K562 (cell line): ENCODE measurements around the gene CLCNKA. TPM values are rescaled to one million over a fixed set of nuclear protein-coding genes. Genes with fewer than 3 reads are reported as not detected.

Experiments used
- CREM ChIP-seq: IDR thresholded peaks from 2 replicates; pipeline ENCODE4 v1.6.1; 2014; ENCODE audit warnings: antibody characterized with exemption, low read depth
- GABPA ChIP-seq: fragments of 200-800 bp; sonication (Bioruptor generic); conservative IDR thresholded peaks from 2 replicates; pipeline ENCODE4 v1.6.1; 2016; ENCODE audit warnings: low read depth, missing genetic modification characterization, missing compliant biosample characterization
- SMARCE1 ChIP-seq: fragments of 450-650 bp; IDR thresholded peaks from 2 replicates; pipeline ENCODE4 v1.7.1; 2016; ENCODE audit warnings: mild to moderate bottlenecking
- THRAP3 ChIP-seq: fragments of 450-650 bp; IDR thresholded peaks from 2 replicates; pipeline ENCODE4 v1.6.1; 2016; ENCODE audit warnings: mild to moderate bottlenecking, inconsistent platforms, borderline replicate concordance
- ZNF140 ChIP-seq: fragments of 250-450 bp; sonication (Bioruptor Pico); IDR thresholded peaks from 2 replicates; pipeline ENCODE4 v1.8.0; 2021; ENCODE audit warnings: moderate library complexity, mild to moderate bottlenecking, inconsistent platforms
- ZNF592 ChIP-seq: fragments of 450-650 bp; IDR thresholded peaks from 2 replicates; pipeline ENCODE4 v1.6.1; 2017; ENCODE audit warnings: antibody characterized with exemption, mild to moderate bottlenecking
- ZNF764 ChIP-seq: fragments of 250-450 bp; sonication (Bioruptor Pico); IDR thresholded peaks from 2 replicates; pipeline ENCODE4 v1.4.0; 2020; ENCODE audit warnings: low read depth, mild to moderate bottlenecking, moderate library complexity
- polyA plus RNA-seq, 8 experiments: library from polyadenylated mRNA; depleted of rRNA in 4 of 8; stranded (reverse) in 5 of 8; unstranded in 3 of 8; fragments of >200 nt; fragmentation: Nextera tagmentation in 2 of 8; fragmentation: Illumina TruSeq in 1 of 8; extraction: Ambion mirVana in 2 of 8; extraction: Trizol in 1 of 8; gene quantifications; 2 replicates each; pipeline versions ENCODE4 v1.2.1 to v1.2.3, GENCODE V29; 2011 to 2014; ENCODE audit warnings: inconsistent platforms in 1 of 8, missing spikeins in 1 of 8
- total RNA-seq, 7 experiments: library from RNA; depleted of rRNA in 6 of 7; stranded (reverse); fragments of >200 nt in 6 of 7; fragmentation: Illumina TruSeq in 2 of 7; extraction: Trizol in 2 of 7; gene quantifications; 2 replicates each; pipeline versions ENCODE4 v1.2.1 to v1.2.3, GENCODE V29; 2011 to 2021; ENCODE audit warnings: low replicate concordance in 1 of 7
- TF ChIP-seq, protein P1 (sequence below), 2 experiments: fragments of 150-350 bp in 1 of 2; IDR thresholded peaks; 2 replicates each; pipeline ENCODE4 v1.6.1; 2012 to 2016; ENCODE audit warnings: low read depth in 2 of 2, low read length in 2 of 2, mild to moderate bottlenecking in 1 of 2, moderate library complexity in 1 of 2

The CLCNKA gene
- total and polyA plus RNA-seq, 9 of the 15 experiments (the other 6 are each of a cell fraction or from before 2014, with no cell fraction given): 0.03 to 0.37 (median 0.10) TPM; not detected in 3

- TF ChIP-seq ZNF592: peak; percentile 93
- TF ChIP-seq, protein P1, sequence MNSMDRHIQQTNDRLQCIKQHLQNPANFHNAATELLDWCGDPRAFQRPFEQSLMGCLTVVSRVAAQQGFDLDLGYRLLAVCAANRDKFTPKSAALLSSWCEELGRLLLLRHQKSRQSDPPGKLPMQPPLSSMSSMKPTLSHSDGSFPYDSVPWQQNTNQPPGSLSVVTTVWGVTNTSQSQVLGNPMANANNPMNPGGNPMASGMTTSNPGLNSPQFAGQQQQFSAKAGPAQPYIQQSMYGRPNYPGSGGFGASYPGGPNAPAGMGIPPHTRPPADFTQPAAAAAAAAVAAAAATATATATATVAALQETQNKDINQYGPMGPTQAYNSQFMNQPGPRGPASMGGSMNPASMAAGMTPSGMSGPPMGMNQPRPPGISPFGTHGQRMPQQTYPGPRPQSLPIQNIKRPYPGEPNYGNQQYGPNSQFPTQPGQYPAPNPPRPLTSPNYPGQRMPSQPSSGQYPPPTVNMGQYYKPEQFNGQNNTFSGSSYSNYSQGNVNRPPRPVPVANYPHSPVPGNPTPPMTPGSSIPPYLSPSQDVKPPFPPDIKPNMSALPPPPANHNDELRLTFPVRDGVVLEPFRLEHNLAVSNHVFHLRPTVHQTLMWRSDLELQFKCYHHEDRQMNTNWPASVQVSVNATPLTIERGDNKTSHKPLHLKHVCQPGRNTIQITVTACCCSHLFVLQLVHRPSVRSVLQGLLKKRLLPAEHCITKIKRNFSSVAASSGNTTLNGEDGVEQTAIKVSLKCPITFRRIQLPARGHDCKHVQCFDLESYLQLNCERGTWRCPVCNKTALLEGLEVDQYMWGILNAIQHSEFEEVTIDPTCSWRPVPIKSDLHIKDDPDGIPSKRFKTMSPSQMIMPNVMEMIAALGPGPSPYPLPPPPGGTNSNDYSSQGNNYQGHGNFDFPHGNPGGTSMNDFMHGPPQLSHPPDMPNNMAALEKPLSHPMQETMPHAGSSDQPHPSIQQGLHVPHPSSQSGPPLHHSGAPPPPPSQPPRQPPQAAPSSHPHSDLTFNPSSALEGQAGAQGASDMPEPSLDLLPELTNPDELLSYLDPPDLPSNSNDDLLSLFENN (IDR thresholded peaks at IDR 0.05; ENCODE audit: low read depth in 2 of 2, low read length in 2 of 2): peak in 1 of 2 experiments; percentile 78; a peak in 1 of 4 replicates
- no peak for TF ChIP-seq ZNF140
- no peak for TF ChIP-seq ZNF764 (CRISPR knock-in tag)
- TF ChIP-seq THRAP3: no peak
- TF ChIP-seq SMARCE1: peak; percentile 72; the same call in 1 of the 2 replicates
- TF ChIP-seq GABPA (tag): peak; percentile 75
- TF ChIP-seq CREM: peak; percentile 83
Measured at GRCh38 chr1:16053781-16054502, 32.1 kb downstream of the CLCNKA start (continued).
